Gastrocnemius medialis (tissue), 4 donors: Measurements from ENCODE around the gene UPF2. TPM values are rescaled to one million over a fixed set of nuclear protein-coding genes. Genes with fewer than 3 reads are reported as not detected.

Experiments used
- ATAC-seq, 2 donors: fragments of 150-250 bp; one replicate each; pipeline ENCODE4 v1.9.1; 2016
- DNase-seq, 2 donors: peaks; one replicate each; pipeline ENCODE4 v3.0.0-alpha.2; 2019
- H3K27ac ChIP-seq, 4 donors: fragments of 200-600 bp; sonication (generic); 1 replicate in 1 of 4; 2 replicates in 3 of 4; pipeline ENCODE4 v1.5.1; 2016 to 2018; ENCODE audit warnings: mild to moderate bottlenecking in 2 of 4, moderate library complexity in 1 of 4
- H3K27me3 ChIP-seq, 3 donors: fragments of 200-600 bp; sonication (generic) in 2 of 3; 1 replicate in 1 of 3; 2 replicates in 2 of 3; pipeline versions ENCODE4 v1.5.1 to v1.6.0; 2016 to 2019; ENCODE audit warnings: mild to moderate bottlenecking in 1 of 3, moderate library complexity in 1 of 3
- H3K36me3 ChIP-seq, 2 donors: fragments of 200-600 bp; sonication (generic) in 1 of 2; one replicate each; pipeline ENCODE4 v1.5.1; 2017 to 2018
- H3K4me1 ChIP-seq, 2 donors: fragments of 200-600 bp; sonication (generic) in 1 of 2; one replicate each; pipeline ENCODE4 v1.5.1; 2016 to 2017; ENCODE audit warnings: mild to moderate bottlenecking in 2 of 2
- H3K4me3 ChIP-seq, 4 donors: fragments of 200-600 bp; sonication (generic) in 3 of 4; 1 replicate in 1 of 4; 2 replicates in 3 of 4; pipeline ENCODE4 v1.5.1; 2016 to 2019; ENCODE audit warnings: mild to moderate bottlenecking in 2 of 4
- H3K9me3 ChIP-seq, 3 donors: fragments of 200-600 bp; sonication (generic) in 2 of 3; 1 replicate in 1 of 3; 2 replicates in 2 of 3; pipeline ENCODE4 v1.5.1; 2016 to 2019
- CTCF ChIP-seq, 5 experiments: fragments of 450-650 bp in 3 of 5; fragments of 200-600 bp in 2 of 5; sonication (generic) in 2 of 5; IDR thresholded peaks in 4 of 5; conservative IDR thresholded peaks in 1 of 5; 1 replicate in 4 of 5; 2 replicates in 1 of 5; pipeline ENCODE4 v1.5.1; 2016 to 2019; ENCODE audit warnings: antibody characterized with exemption in 5 of 5, mild to moderate bottlenecking in 3 of 5, moderate library complexity in 3 of 5
- POLR2A ChIP-seq, 2 donors: fragments of 450-650 bp; IDR thresholded peaks; one replicate each; pipeline ENCODE4 v1.6.1; 2017; ENCODE audit warnings: antibody characterized with exemption in 2 of 2, mild to moderate bottlenecking in 2 of 2, moderate library complexity in 2 of 2
- in situ Hi-C, 4 donors: fragments of 200-750 bp; cut with MboI; loops; one replicate each; pipeline versions ENCODE4 v1.15.0 to v1.8.0; 2017; ENCODE audit warnings: low sequenced_read_pairs in 4 of 4
- intact Hi-C: fragments of 100-400 bp; cut with DNase I; formaldehyde crosslinking; loops from one replicate; pipeline ENCODE4 v1.15.1; 2023; ENCODE audit warnings: low total_unique reads
- total RNA-seq, 4 donors: library from RNA; depleted of rRNA; stranded (reverse); fragments of >200 nt; gene quantifications; one replicate each; pipeline versions ENCODE4 v1.1.0 to v1.2.3, GENCODE V29; 2016

The UPF2 gene
- total RNA-seq, 4 donors from 2014 or later, result 22.9 to 30.7 (median 26.4) TPM

DNA sequence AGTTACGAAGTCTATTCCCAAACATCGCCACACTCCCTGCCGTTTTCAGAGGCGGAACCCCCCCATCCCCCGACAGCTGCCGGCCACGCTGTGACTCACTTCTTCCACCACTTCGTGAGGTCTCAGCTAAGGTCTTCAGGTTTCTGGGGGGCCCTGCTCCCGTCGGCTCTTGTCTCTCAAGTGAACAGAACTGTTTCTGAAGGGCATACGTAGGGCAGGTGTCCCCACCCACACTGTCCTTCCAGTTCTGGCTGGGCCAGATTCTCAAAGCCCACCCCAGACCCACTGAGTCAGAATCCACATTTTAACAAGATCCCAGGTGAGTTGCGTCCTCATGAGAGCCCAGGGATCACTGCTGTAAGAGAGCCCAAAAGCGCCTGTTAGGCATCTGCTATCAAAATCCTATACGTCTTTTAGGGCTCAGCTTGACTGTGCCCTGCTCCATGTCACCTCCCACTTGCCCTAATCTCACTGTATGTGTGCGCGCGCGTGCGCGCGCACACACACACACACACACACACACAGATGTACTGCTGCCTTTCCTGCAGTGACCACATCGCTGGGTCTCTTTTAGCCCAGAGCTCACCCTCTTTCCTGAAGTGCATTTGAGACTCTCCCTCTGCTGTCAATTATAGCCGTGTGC is 140.7 kb downstream of the UPF2 start:
- no peaks in the 10 kb centered on the region for H3K36me3 ChIP-seq
- H3K27ac ChIP-seq, result no peak overlapping the region
- TF ChIP-seq CTCF (IDR thresholded peaks at IDR 0.05 in 4 of 5, conservative IDR thresholded peaks at IDR 0.05 in 1 of 5) (no peak), POLR2A (IDR thresholded peaks at IDR 0.05) (no peak)
- ATAC-seq (no peak), DNase-seq (no peak)
- in situ Hi-C loops, result no loop called here
- intact Hi-C loops, result no loop called here
- H3K27me3 ChIP-seq, result no peaks in the 10 kb centered on the region
- H3K4me1 ChIP-seq, result no peaks in the 10 kb centered on the region
- no peak overlapping the region for H3K4me3 ChIP-seq
- H3K9me3 ChIP-seq, result no peaks in the 10 kb centered on the region

DNA sequence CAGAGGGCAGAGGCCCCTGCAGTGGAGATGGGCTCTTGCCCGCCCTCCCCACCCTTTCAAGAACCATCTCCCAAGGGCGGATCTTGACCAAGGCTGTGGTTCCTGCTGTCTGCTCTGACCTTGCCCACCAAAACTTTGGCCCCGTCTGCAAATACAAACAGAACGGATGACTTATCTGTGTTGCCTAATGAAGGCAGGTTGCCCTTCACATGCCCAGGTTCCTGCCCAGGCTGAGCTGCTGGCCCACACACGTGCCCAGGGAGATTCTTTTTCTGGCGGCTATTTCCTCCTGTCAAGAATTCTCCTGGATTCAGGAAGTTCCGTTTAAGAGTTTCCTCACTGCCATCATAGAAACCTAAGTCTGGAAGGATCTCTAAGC is 141.2 kb downstream of the UPF2 start:
- intact Hi-C loops (no loop called here), in situ Hi-C loops (no loop called here)
- Histone ChIP-seq H3K36me3 (no peaks in the 10 kb centered on the region), H3K27ac (no peak overlapping the region), H3K27me3 (no peaks in the 10 kb centered on the region), H3K4me1 (no peaks in the 10 kb centered on the region), H3K4me3 (no peak overlapping the region), H3K9me3 (no peaks in the 10 kb centered on the region)
- DNase-seq (no peak), ATAC-seq (no peak)
- TF ChIP-seq CTCF (IDR thresholded peaks at IDR 0.05 in 4 of 5, conservative IDR thresholded peaks at IDR 0.05 in 1 of 5), result no peak
- TF ChIP-seq POLR2A (IDR thresholded peaks at IDR 0.05), result no peak

DNA sequence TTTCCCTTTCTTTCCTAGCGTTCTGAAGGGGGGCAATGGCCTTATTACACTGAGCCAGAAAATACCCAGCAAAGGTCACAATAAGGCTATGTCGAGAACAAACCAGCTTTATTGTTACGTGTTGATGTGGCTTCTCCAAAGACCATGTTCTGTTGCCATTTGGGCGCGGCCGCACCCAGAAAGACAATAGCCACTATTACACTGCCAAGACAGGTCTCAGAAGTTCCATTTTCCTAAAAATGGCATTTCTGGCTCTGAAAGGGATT is 141.6 kb downstream of the UPF2 start:
- Histone ChIP-seq H3K27me3 (no peaks in the 10 kb centered on the region), H3K4me3 (no peak overlapping the region), H3K36me3 (no peaks in the 10 kb centered on the region), H3K9me3 (no peaks in the 10 kb centered on the region), H3K4me1 (no peaks in the 10 kb centered on the region), H3K27ac (no peak overlapping the region)
- intact Hi-C loops (no loop called here), in situ Hi-C loops (no loop called here)
- no peak for ATAC-seq
- no peak for DNase-seq
- no peak for TF ChIP-seq CTCF (IDR thresholded peaks at IDR 0.05 in 4 of 5, conservative IDR thresholded peaks at IDR 0.05 in 1 of 5)
- TF ChIP-seq POLR2A (IDR thresholded peaks at IDR 0.05), result no peak

- in situ Hi-C loops, result no loop called here
Measured at GRCh38 chr10:11899067-11899876, 143.3 kb downstream of the UPF2 start.

More at GRCh38 chr10:11899067-11899876, 143.3 kb downstream of the UPF2 start:
- H3K36me3 ChIP-seq, result no peaks in the 10 kb centered on the region
- ATAC-seq, result no peak
- TF ChIP-seq CTCF (IDR thresholded peaks at IDR 0.05 in 4 of 5, conservative IDR thresholded peaks at IDR 0.05 in 1 of 5), result no peak
- TF ChIP-seq POLR2A (IDR thresholded peaks at IDR 0.05), result no peak
- no peaks in the 10 kb centered on the region for H3K27me3 ChIP-seq
- intact Hi-C loops, result no loop called here
- H3K4me1 ChIP-seq, result no peaks in the 10 kb centered on the region
- H3K4me3 ChIP-seq, result no peak overlapping the region
- H3K27ac ChIP-seq, result no peak overlapping the region
- no peak for DNase-seq
- H3K9me3 ChIP-seq, result no peaks in the 10 kb centered on the region
